GM12878 (cell line): ENCODE results near the gene HSD17B12. TPM values are rescaled to one million over a fixed set of nuclear protein-coding genes. Genes with fewer than 3 reads are reported as not detected.

Experiments
- ATAC-seq: fragments of 200-7000 bp; cut with Tn5 transposase; 3 replicates; pipeline ENCODE4 v1.9.1; 2020; ENCODE audit warnings: mild to moderate bottlenecking, moderate library complexity
- BruUV-seq: library from RNA; stranded (reverse); fragments of 400-500 nt; replicated peaks from 2 replicates; lab custom pipeline; 2021; lab: Mats Ljungman, UMichigan
- CTCF ChIA-PET: fragments of 300-600 bp; sonication (Branson Sonifier 250); formaldehyde crosslinking; extraction: SDS; loops from one replicate; lab custom pipeline; 2021; ENCODE audit warnings: inconsistent platforms; lab: Yijun Ruan, JAX
- POLR2A ChIA-PET: fragments of 350-600 bp; formaldehyde crosslinking; extraction: SDS; loops from one replicate; lab custom pipeline; 2021; ENCODE audit warnings: inconsistent platforms; lab: Charles Lee
- RAD21 ChIA-PET: fragments of 300-600 bp; sonication (Branson Sonifier 250); formaldehyde crosslinking; loops from one replicate; lab custom pipeline; 2023; ENCODE audit warnings: antibody characterized with exemption; ENCODE audit not compliant: unreplicated experiment; lab: Charles Lee
- SMC1A ChIA-PET: fragments of 300-600 bp; sonication (Branson Sonifier 250); formaldehyde crosslinking; loops from one replicate; lab custom pipeline; 2023; ENCODE audit not compliant: unreplicated experiment, uncharacterized antibody; lab: Charles Lee
- DNase-seq: peaks from one replicate; pipeline ENCODE4 v3.0.0-alpha.2; 2011; ENCODE audit warnings: low read depth, low spot score
- FAIRE-seq: peaks from 3 replicates; lab custom pipeline; 2011; peaks lifted over from hg19 to GRCh38; lab: Jason Lieb, UNC
- H2AFZ ChIP-seq: 2 replicates; pipeline ENCODE4 v1.6.0; 2011; ENCODE audit warnings: low read depth, low read length, control low read depth; ENCODE audit not compliant: control insufficient read depth
- H3K27ac ChIP-seq: 2 replicates; pipeline ENCODE4 v1.5.1; 2011; ENCODE audit warnings: control low read depth; ENCODE audit not compliant: control insufficient read depth, insufficient read depth
- H3K27me3 ChIP-seq, 2 experiments: replicated peaks in 1 of 2; 2 replicates each; pipeline versions ENCODE4 v1.6.0 to v1.6.1; 2011; ENCODE audit warnings: low read length in 1 of 2; ENCODE audit not compliant: control insufficient read depth in 2 of 2, insufficient read depth in 2 of 2
- H3K36me3 ChIP-seq, 2 experiments: 2 replicates each; pipeline ENCODE4 v1.5.1; 2011; ENCODE audit warnings: low read length in 1 of 2; ENCODE audit not compliant: control insufficient read depth in 2 of 2, insufficient read depth in 2 of 2
- H3K4me1 ChIP-seq: 2 replicates; pipeline ENCODE4 v1.6.1; 2011; ENCODE audit warnings: mild to moderate bottlenecking, low read length, moderate library complexity, mixed read lengths; ENCODE audit not compliant: control insufficient read depth, insufficient read depth
- H3K4me2 ChIP-seq: 2 replicates; pipeline ENCODE4 v1.6.0; 2011; ENCODE audit warnings: control low read depth; ENCODE audit not compliant: control insufficient read depth, insufficient read depth
- H3K4me3 ChIP-seq: fragments of 200-600 bp; sonication (generic); 2 replicates; pipeline ENCODE4 v1.5.1; 2016
- H3K79me2 ChIP-seq: 2 replicates; pipeline ENCODE4 v1.6.0; 2011; ENCODE audit warnings: low read length; ENCODE audit not compliant: control insufficient read depth, insufficient read depth
- H3K9ac ChIP-seq: 2 replicates; pipeline ENCODE4 v1.8.0; 2011; ENCODE audit warnings: low read length, control low read depth, mixed read lengths; ENCODE audit not compliant: control insufficient read depth, insufficient read depth
- H3K9me3 ChIP-seq: replicated peaks from 3 replicates; pipeline ENCODE4 v1.5.1; 2011; ENCODE audit warnings: mild to moderate bottlenecking, low read length; ENCODE audit not compliant: control insufficient read depth, insufficient read depth
- H4K20me1 ChIP-seq: 2 replicates; pipeline ENCODE4 v1.6.0; 2011; ENCODE audit not compliant: control insufficient read depth, insufficient read depth
- ASH2L ChIP-seq: fragments of 300-600, 200-600 bp; sonication (generic); IDR thresholded peaks from 2 replicates; pipeline ENCODE4 v1.6.1; 2017; ENCODE audit warnings: low read depth, mild to moderate bottlenecking, borderline replicate concordance
- ATF3 ChIP-seq: IDR thresholded peaks from 2 replicates; pipeline ENCODE4 v1.6.1; 2011; ENCODE audit warnings: low read depth, mild to moderate bottlenecking, low read length, moderate library complexity, borderline replicate concordance; ENCODE audit errors: extremely low read depth
- E4F1 ChIP-seq: fragments of 450-650 bp; IDR thresholded peaks from 2 replicates; pipeline ENCODE4 v1.6.1; 2018; ENCODE audit warnings: borderline replicate concordance, mild to moderate bottlenecking; ENCODE audit not compliant: partially characterized antibody
- KLF5 ChIP-seq: fragments of 450-650 bp; IDR thresholded peaks from 2 replicates; pipeline ENCODE4 v1.6.1; 2014; ENCODE audit warnings: mild to moderate bottlenecking; ENCODE audit not compliant: partially characterized antibody
- PAX8 ChIP-seq: fragments of 450-650 bp; IDR thresholded peaks from 2 replicates; pipeline ENCODE4 v1.6.1; 2017; ENCODE audit warnings: mild to moderate bottlenecking, moderate library complexity
- RUNX3 ChIP-seq: IDR thresholded peaks from 2 replicates; pipeline ENCODE4 v1.6.1; 2012; ENCODE audit warnings: low read length, inconsistent platforms
- SMAD1 ChIP-seq: fragments of 450-650 bp; IDR thresholded peaks from 2 replicates; pipeline ENCODE4 v1.6.1; 2018; ENCODE audit warnings: mild to moderate bottlenecking, low read depth; ENCODE audit not compliant: partially characterized antibody
- SREBF1 ChIP-seq: IDR thresholded peaks from 2 replicates; pipeline ENCODE4 v1.6.1; 2012; ENCODE audit warnings: mild to moderate bottlenecking, low read length
- TCF12 ChIP-seq: IDR thresholded peaks from 2 replicates; pipeline ENCODE4 v1.6.1; 2011; ENCODE audit warnings: low read depth, mild to moderate bottlenecking, low read length
- TCF7 ChIP-seq: IDR thresholded peaks from 2 replicates; pipeline ENCODE4 v1.6.1; 2014; ENCODE audit warnings: antibody characterized with exemption, borderline replicate concordance
- ZNF207 ChIP-seq: fragments of 450-650 bp; IDR thresholded peaks from 2 replicates; pipeline ENCODE4 v1.6.1; 2014; ENCODE audit warnings: antibody characterized with exemption, mild to moderate bottlenecking, borderline replicate concordance
- WGBS: methylation state at CpG from one replicate; pipeline ENCODE4 v1.1.6; 2016; ENCODE audit warnings: low lambda C conversion rate; ENCODE audit not compliant: insufficient replicate concordance, insufficient coverage; ENCODE audit errors: missing lambda C conversion rate; 5-methylcytosine and 5-hydroxymethylcytosine counted together
- in situ Hi-C: fragments of 300-500 bp; cut with MboI; formaldehyde crosslinking; loops from 9 replicates; pipeline ENCODE4 v1.14.3; 2018; ENCODE audit warnings: mixed read lengths
- intact Hi-C: fragments of 100-400 bp; cut with micrococcal nuclease; formaldehyde crosslinking; loops from one replicate; pipeline ENCODE4 v1.14.2; 2022; ENCODE audit not compliant: unreplicated experiment
- polyA plus RNA-seq, 11 experiments: library from polyadenylated mRNA; depleted of rRNA in 4 of 11; unstranded in 6 of 11; stranded (reverse) in 5 of 11; fragments of >200 nt; fragmentation: Nextera tagmentation in 4 of 11; fragmentation: Illumina TruSeq in 1 of 11; extraction: Ambion mirVana in 4 of 11; extraction: Trizol in 1 of 11; gene quantifications; 1 replicate in 1 of 11; 2 replicates in 10 of 11; pipeline versions ENCODE4 v1.2.1 to v1.2.3, GENCODE V29; 2011 to 2016; ENCODE audit warnings: inconsistent platforms in 2 of 11, missing spikeins in 2 of 11, low read depth in 1 of 11
- total RNA-seq, 4 experiments: library from RNA; depleted of rRNA in 3 of 4; stranded (reverse); fragments of >200 nt in 3 of 4; fragmentation: Illumina TruSeq in 1 of 4; extraction: Trizol in 1 of 4; gene quantifications; 2 replicates each; pipeline versions ENCODE4 v1.2.1 to v1.2.3, GENCODE V29; 2013 to 2021
- TF ChIP-seq, protein P1 (sequence below): fragments of 450-650 bp; IDR thresholded peaks from 2 replicates; pipeline ENCODE4 v1.6.1; 2016; ENCODE audit warnings: mild to moderate bottlenecking, moderate library complexity, borderline replicate concordance
- TF ChIP-seq, protein P2 (sequence below): fragments of 450-650 bp; IDR thresholded peaks from 2 replicates; pipeline ENCODE4 v1.6.1; 2017; ENCODE audit warnings: borderline replicate concordance

HSD17B12 gene
- total and polyA plus RNA-seq, 10 of the 15 experiments (the other 5 are each of a cell fraction or from before 2014, with no cell fraction given) = 23.6 to 88.0 (median 64.7) TPM

GRCh38 chr11:43686207-43686606 lies 5.7 kb downstream of the HSD17B12 start:
- ChIA-PET SMC1A (interaction anchor here (0.8 to 2.2 kb wide), 4 partner anchors 7 to 110 kb away, joined by 3 to 8 read pairs (median 6); no protein-coding TSS in a partner anchor), POLR2A (interaction anchor here (0.6 kb wide), 1 partner anchor 36 kb away, joined by 3 read pairs; no protein-coding TSS in a partner anchor), RAD21 (interaction anchor here (0.6 kb wide), 1 partner anchor 166 kb away, joined by 3 read pairs; no protein-coding TSS in a partner anchor), CTCF (interaction anchor here (0.6 to 1.7 kb wide), 8 partner anchors 8 to 139 kb away, joined by 3 to 9 read pairs (median 4); no protein-coding TSS in a partner anchor)
- ATAC-seq (no peak), FAIRE-seq (no peak), DNase-seq (no peak)
- no peaks in the 10 kb centered on the region; a peak in 1 of 4 replicates for H3K36me3 ChIP-seq
- no peak overlapping the region for H2AFZ ChIP-seq
- H3K79me2 ChIP-seq = peaks cover 72% of the 10 kb centered on the region
- H3K9ac ChIP-seq = no peak overlapping the region
- TF ChIP-seq, protein P1, sequence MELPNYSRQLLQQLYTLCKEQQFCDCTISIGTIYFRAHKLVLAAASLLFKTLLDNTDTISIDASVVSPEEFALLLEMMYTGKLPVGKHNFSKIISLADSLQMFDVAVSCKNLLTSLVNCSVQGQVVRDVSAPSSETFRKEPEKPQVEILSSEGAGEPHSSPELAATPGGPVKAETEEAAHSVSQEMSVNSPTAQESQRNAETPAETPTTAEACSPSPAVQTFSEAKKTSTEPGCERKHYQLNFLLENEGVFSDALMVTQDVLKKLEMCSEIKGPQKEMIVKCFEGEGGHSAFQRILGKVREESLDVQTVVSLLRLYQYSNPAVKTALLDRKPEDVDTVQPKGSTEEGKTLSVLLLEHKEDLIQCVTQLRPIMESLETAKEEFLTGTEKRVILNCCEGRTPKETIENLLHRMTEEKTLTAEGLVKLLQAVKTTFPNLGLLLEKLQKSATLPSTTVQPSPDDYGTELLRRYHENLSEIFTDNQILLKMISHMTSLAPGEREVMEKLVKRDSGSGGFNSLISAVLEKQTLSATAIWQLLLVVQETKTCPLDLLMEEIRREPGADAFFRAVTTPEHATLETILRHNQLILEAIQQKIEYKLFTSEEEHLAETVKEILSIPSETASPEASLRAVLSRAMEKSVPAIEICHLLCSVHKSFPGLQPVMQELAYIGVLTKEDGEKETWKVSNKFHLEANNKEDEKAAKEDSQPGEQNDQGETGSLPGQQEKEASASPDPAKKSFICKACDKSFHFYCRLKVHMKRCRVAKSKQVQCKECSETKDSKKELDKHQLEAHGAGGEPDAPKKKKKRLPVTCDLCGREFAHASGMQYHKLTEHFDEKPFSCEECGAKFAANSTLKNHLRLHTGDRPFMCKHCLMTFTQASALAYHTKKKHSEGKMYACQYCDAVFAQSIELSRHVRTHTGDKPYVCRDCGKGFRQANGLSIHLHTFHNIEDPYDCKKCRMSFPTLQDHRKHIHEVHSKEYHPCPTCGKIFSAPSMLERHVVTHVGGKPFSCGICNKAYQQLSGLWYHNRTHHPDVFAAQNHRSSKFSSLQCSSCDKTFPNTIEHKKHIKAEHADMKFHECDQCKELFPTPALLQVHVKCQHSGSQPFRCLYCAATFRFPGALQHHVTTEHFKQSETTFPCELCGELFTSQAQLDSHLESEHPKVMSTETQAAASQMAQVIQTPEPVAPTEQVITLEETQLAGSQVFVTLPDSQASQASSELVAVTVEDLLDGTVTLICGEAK = no peak
- no peak for TF ChIP-seq ATF3
- no peak for TF ChIP-seq SREBF1
- TF ChIP-seq KLF5 = no peak
- TF ChIP-seq ASH2L = no peak
- TF ChIP-seq, protein P2, sequence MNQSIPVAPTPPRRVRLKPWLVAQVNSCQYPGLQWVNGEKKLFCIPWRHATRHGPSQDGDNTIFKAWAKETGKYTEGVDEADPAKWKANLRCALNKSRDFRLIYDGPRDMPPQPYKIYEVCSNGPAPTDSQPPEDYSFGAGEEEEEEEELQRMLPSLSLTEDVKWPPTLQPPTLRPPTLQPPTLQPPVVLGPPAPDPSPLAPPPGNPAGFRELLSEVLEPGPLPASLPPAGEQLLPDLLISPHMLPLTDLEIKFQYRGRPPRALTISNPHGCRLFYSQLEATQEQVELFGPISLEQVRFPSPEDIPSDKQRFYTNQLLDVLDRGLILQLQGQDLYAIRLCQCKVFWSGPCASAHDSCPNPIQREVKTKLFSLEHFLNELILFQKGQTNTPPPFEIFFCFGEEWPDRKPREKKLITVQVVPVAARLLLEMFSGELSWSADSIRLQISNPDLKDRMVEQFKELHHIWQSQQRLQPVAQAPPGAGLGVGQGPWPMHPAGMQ = no peak
- no peak for TF ChIP-seq ZNF207
- no peak for TF ChIP-seq RUNX3
- no peak for TF ChIP-seq TCF12
- no peak for TF ChIP-seq PAX8
- TF ChIP-seq SMAD1 = no peak
- TF ChIP-seq E4F1 = no peak
- no peak for TF ChIP-seq TCF7
- no peaks in the 10 kb centered on the region for H3K27me3 ChIP-seq
- in situ Hi-C loops = loop anchor here (10.0 kb wide), 1 partner anchor 321 kb away; no protein-coding TSS in a partner anchor
- H3K4me2 ChIP-seq = peak overlapping the region; percentile 53
- H3K4me1 ChIP-seq = peaks cover 9% of the 10 kb centered on the region
- BruUV-seq = no TSS peak
- no peaks in the 10 kb centered on the region for H3K9me3 ChIP-seq
- WGBS = 99% methylated on average over 5 of the region's 5 CpGs
- no peak overlapping the region for H3K4me3 ChIP-seq
- no peaks in the 10 kb centered on the region for H4K20me1 ChIP-seq
- H3K27ac ChIP-seq = no peak overlapping the region
- intact Hi-C loops = loop anchor here (10.0 kb wide), 1 partner anchor 879 kb away; the partner anchor contains the start of gene CD82
